ENCODE results near the gene FIBP. TPM values are rescaled to one million over a fixed set of nuclear protein-coding genes. Genes with fewer than 3 reads are reported as not detected.

The FIBP gene
- polyA plus RNA-seq, 3 donors, result 79.1 to 109 (median 101) TPM

DNA sequence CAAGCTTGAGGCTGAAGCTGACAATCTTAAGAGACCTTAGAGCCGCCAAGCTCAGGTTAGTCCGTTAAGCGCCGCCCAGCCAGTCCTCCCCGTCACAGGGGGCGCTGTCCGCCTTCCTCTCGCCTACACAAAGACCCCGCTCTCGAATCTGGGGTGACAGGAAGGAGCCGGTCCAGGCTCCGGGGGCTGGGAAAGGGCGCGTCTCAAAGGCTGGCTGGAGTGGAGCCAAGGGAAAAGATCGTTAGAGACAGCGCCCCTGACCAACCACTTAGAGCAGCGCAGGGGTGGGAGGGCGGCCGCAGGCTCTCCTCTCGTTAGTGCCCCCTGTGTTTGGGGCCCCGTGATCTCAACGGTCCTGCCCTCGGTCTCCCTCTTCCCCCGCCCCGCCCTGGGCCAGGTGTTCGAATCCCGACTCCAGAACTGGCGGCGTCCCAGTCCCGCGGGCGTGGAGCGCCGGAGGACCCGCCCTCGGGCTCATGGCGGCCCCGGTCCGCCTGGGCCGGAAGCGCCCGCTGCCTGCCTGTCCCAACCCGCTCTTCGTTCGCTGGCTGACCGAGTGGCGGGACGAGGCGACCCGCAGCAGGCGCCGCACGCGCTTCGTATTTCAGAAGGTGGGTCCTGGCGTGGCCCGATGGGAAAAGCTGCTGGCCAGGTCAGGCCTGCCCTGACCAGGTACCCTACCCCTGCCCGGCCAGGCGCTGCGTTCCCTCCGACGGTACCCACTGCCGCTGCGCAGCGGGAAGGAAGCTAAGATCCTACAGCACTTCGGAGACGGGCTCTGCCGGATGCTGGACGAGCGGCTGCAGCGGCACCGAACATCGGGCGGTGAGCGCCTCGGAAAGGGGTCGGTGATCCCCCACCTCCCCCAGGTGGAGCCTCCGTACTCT, 27.8 kb downstream of the FIBP start, which contains the start of gene MUS81:
Gene MUS81, plus strand, starts transcription at position 156 of the 887 bp plus-strand sequence. Its CDS starts 321 bp downstream, at position 477.
- peaks cover 41% of the 10 kb centered on the region for H3K4me1 Mint-ChIP-seq
- Histone ChIP-seq H2AFZ (ENCODE audit: insufficient read depth, low read depth, low read length, poor library complexity, severe bottlenecking) (peak within 1 kb of the TSS; percentile 87), H3K4me3 (replicated peaks in 1 of 3; ENCODE audit: low read depth in 2 of 3, low read length in 3 of 3) (peak within 1 kb of the TSS; percentile 59 to 98 (median 92)), H3K27me3 (ENCODE audit: control insufficient read depth in 2 of 2, insufficient read depth in 2 of 2, low read length in 2 of 2) (no peaks in the 10 kb centered on the region), H3K27ac (ENCODE audit: low read depth in 1 of 2, low read length in 2 of 2) (peak within 1 kb of the TSS; percentile 86 to 95), H3K9me3 (replicated peaks in 1 of 2; ENCODE audit: control insufficient read depth in 1 of 2, insufficient read depth in 1 of 2, low read length in 2 of 2) (no peaks in the 10 kb centered on the region), H3K36me3 (replicated peaks in 1 of 2; ENCODE audit: control insufficient read depth in 1 of 2, insufficient read depth in 2 of 2, low read length in 2 of 2) (peaks cover 42 to 51% of the 10 kb centered on the region in 2 donors), H4K20me1 (ENCODE audit: insufficient read depth, low read length) (peaks cover 52% of the 10 kb centered on the region), H3K79me2 (ENCODE audit: insufficient read depth, low read length) (peaks cover 55% of the 10 kb centered on the region), H3K9ac (ENCODE audit: insufficient read depth, low read length, poor library complexity, severe bottlenecking) (peak within 1 kb of the TSS; percentile 86), H3K4me2 (replicated peaks; ENCODE audit: extremely low read depth, low read length, poor library complexity, severe bottlenecking) (peak within 1 kb of the TSS; percentile 96), H3K4me1 (ENCODE audit: control insufficient read depth in 1 of 2, insufficient read depth in 2 of 2, low read length in 2 of 2) (peaks cover 41 to 49% of the 10 kb centered on the region in 2 donors)
- H3K27ac Mint-ChIP-seq, result peak within 1 kb of the TSS; percentile 91 to 99 (median 97)
- TF ChIP-seq, protein P1, sequence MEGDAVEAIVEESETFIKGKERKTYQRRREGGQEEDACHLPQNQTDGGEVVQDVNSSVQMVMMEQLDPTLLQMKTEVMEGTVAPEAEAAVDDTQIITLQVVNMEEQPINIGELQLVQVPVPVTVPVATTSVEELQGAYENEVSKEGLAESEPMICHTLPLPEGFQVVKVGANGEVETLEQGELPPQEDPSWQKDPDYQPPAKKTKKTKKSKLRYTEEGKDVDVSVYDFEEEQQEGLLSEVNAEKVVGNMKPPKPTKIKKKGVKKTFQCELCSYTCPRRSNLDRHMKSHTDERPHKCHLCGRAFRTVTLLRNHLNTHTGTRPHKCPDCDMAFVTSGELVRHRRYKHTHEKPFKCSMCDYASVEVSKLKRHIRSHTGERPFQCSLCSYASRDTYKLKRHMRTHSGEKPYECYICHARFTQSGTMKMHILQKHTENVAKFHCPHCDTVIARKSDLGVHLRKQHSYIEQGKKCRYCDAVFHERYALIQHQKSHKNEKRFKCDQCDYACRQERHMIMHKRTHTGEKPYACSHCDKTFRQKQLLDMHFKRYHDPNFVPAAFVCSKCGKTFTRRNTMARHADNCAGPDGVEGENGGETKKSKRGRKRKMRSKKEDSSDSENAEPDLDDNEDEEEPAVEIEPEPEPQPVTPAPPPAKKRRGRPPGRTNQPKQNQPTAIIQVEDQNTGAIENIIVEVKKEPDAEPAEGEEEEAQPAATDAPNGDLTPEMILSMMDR (IDR thresholded peaks at IDR 0.05), result peak; percentile 96
- WGBS (ENCODE audit: insufficient coverage), result under 1% methylated on average over 72 of the region's 78 CpGs
- DNase-seq, result peak; percentile 86 to 90 (median 89)
- intact Hi-C loops (cut with micrococcal nuclease), result no loop called here
- peaks cover 38 to 54% of the 10 kb centered on the region in 2 donors for H3K36me3 Mint-ChIP-seq
- peaks cover 0 to 2% (median 1%) of the 10 kb centered on the region in 3 donors for H3K27me3 Mint-ChIP-seq (ENCODE audit: low read depth in 3 of 3)
- peak within 1 kb of the TSS; percentile 91 to 96 for H3K4me3 Mint-ChIP-seq
- H3K9me3 Mint-ChIP-seq, result peaks cover 0 to 5% (median 0%) of the 10 kb centered on the region in 7 donors

DNA sequence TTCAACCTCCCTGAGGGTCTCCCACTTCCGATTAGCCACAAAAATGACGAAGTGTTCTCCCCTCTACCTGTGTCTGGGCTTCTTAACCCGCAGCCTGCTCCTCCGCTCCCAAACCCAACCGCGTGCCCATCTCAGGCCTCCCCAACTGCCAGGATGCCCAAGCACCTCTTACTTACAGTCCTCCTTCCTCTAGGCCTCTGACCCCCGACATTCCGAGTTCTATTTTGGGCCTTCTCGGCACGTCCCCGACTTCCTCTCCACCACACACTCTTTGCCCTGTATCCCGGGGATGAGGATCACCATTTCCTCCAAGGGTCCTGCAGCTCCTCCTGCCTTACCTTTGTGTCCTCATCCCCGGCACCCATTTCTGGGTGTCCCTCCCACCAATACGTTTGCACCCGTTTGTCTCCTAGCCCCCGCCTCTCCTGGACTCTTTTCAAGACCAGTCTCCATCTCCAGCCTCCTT, 28.4 kb downstream of the FIBP start:
- TF ChIP-seq, protein P1 (IDR thresholded peaks at IDR 0.05), result no peak
- H3K9me3 ChIP-seq (replicated peaks in 1 of 2; ENCODE audit: control insufficient read depth in 1 of 2, insufficient read depth in 1 of 2, low read length in 2 of 2), result no peaks in the 10 kb centered on the region
- H3K36me3 ChIP-seq (replicated peaks in 1 of 2; ENCODE audit: control insufficient read depth in 1 of 2, insufficient read depth in 2 of 2, low read length in 2 of 2), result peaks cover 42 to 51% of the 10 kb centered on the region in 2 donors
- Mint-ChIP-seq H3K27ac (peak overlapping the region; percentile 91 to 99 (median 97)), H3K27me3 (ENCODE audit: low read depth in 3 of 3) (peaks cover 0 to 2% (median 1%) of the 10 kb centered on the region in 3 donors), H3K36me3 (peaks cover 37 to 54% of the 10 kb centered on the region in 2 donors), H3K4me3 (peak overlapping the region; percentile 91 to 96), H3K4me1 (peaks cover 43% of the 10 kb centered on the region), H3K9me3 (peaks cover 0 to 5% (median 0%) of the 10 kb centered on the region in 7 donors)
- under 1% methylated on average over 15 of the region's 16 CpGs for WGBS (ENCODE audit: insufficient coverage)
- H3K4me2 ChIP-seq (replicated peaks; ENCODE audit: extremely low read depth, low read length, poor library complexity, severe bottlenecking), result peak overlapping the region; percentile 96
- H3K4me3 ChIP-seq (replicated peaks in 1 of 3; ENCODE audit: low read depth in 2 of 3, low read length in 3 of 3), result peak overlapping the region; percentile 59 to 98 (median 92)
- no peaks in the 10 kb centered on the region for H3K27me3 ChIP-seq (ENCODE audit: control insufficient read depth in 2 of 2, insufficient read depth in 2 of 2, low read length in 2 of 2)
- peak overlapping the region; percentile 86 for H3K9ac ChIP-seq (ENCODE audit: insufficient read depth, low read length, poor library complexity, severe bottlenecking)
- peak overlapping the region; percentile 86 to 95 for H3K27ac ChIP-seq (ENCODE audit: low read depth in 1 of 2, low read length in 2 of 2)
- peaks cover 56% of the 10 kb centered on the region for H4K20me1 ChIP-seq (ENCODE audit: insufficient read depth, low read length)
- no peak for DNase-seq
- peaks cover 41 to 56% of the 10 kb centered on the region in 2 donors for H3K4me1 ChIP-seq (ENCODE audit: control insufficient read depth in 1 of 2, insufficient read depth in 2 of 2, low read length in 2 of 2)
- intact Hi-C loops (cut with micrococcal nuclease), result loop anchor here in 1 of 2 donors (2.0 kb wide), 1 partner anchor 13 kb away; the partner anchor contains the start of gene EFEMP2
- H2AFZ ChIP-seq (ENCODE audit: insufficient read depth, low read depth, low read length, poor library complexity, severe bottlenecking), result peak overlapping the region; percentile 87
- peaks cover 62% of the 10 kb centered on the region for H3K79me2 ChIP-seq (ENCODE audit: insufficient read depth, low read length)

All from CD14-positive monocyte (primary cell).